ENCODE data around the gene MMP19.
"Not testable (repeated sequence)": the region's sequence is repeated elsewhere in the genome, so short reads cannot be mapped to it uniquely, and the experiment has no call there.

The MMP19 gene

DNA sequence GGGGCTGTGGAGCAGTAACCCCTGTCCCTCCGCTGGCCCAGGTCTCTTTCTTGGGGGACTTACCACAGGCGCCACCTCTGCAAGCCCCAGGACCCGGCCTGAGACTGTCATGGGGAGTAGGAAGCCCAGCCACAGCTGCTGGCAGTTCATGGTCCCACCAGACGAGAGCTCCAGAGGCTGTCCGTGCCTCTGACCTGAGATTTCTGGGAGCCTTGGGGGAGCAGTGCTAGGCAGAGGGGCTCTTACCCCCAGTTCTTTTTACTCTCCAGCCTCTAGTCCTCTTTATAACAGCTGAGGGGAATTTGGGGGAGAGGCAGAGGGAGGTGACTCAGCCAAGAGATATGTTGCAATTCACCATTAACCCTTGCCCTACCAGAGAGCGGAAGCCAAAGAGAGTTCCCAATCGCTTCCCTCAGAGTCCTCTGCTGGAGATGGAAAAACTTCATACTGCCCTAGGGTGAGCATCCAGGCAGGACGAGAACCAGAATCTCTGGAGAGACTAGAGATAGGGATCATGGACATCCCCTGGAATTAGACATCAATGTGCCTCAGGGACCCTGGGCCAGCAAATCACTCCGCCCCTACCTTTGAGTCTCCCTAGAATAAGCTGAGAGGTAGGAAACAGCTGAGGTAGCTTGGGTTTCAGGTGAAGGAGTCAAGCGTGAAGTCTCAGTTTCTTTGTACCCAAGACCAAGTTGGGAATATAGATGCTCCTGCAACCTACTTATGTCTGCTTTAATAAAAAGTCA lies at the start of gene MMP19:
Gene MMP19, minus strand, starts transcription at position 256 of the 749 bp plus-strand sequence. Its CDS starts 106 bp downstream, at position 150.
- peak; percentile 33 for DNase-seq

DNA sequence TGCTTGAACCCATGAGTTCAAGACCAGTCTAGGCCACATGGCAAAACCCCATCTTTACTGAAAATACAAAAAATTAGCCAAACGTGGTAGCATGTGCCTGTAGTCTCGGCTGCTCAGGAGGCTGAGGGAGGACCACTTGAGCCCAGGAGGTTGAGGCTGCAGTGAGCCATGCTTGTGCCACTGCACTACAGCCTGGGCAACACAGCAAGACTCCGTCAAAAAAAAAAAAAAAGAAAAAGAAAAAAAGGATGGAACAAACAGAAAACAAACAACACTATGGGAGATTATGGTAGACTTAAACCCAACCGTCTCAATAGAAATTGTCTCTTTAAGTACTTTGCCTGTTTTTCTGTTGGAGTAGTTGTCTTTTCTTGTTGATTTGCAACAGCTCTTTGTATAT lies 48.6 kb upstream of the MMP19 start:
- no peak for DNase-seq

DNA sequence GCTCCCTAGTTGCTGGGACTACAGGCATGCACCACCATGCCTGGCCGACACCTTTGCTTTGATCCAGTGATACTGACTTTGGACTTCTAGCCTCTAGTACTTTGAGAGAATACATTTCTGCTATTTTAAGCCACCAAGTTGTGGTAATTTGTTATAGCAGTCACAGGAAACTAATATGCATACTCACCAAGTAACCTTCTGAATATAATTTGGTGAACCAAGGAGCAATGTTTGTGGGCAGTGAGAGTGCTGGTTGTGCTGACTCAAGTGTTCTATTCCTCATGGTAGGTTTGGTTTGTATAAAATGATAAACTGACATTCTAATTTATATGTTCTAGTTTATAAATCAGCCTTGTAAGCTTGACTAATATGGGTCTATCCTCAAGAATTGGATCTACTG lies 42.4 kb upstream of the MMP19 start:
- no peak for DNase-seq

- DNase-seq, result no peak
Observed at GRCh38 chr12:55877824-55878223, 35.1 kb upstream of the MMP19 start.

- DNase-seq, result no peak
Observed at GRCh38 chr12:55875704-55876467, 33.1 kb upstream of the MMP19 start.

GRCh38 chr12:55874443-55874842 lies 31.7 kb upstream of the MMP19 start:
- peak; percentile 2 for DNase-seq

DNA sequence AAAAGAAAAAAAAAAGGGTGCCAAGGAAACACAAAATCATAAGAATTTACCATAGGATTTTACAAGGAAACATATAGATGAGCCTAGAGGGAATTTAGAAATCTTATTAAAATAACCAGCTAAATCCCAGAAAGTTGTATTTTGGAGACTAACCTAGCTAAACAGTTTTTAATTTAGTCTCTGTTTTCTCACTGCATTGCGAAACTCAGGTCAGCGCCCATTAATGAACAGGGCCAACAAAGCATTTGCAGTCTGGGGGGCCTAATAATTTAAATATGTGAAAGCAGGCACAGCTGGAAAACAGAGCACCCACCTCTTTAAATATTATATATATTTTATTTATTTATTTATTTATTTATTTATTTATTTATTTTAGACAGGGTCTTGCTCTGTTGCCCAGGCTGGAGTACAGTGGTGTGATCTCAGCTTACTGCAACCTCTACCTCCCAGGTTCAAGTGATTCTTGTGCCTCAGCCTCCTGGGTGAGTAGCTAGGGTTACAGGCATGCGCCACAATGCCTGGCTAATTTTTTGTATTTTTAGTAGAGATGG lies 23.8 kb upstream of the MMP19 start:
- not testable (repeated sequence) for DNase-seq

GRCh38 chr12:55865327-55865726 lies 22.6 kb upstream of the MMP19 start:
- DNase-seq, result no peak

DNA sequence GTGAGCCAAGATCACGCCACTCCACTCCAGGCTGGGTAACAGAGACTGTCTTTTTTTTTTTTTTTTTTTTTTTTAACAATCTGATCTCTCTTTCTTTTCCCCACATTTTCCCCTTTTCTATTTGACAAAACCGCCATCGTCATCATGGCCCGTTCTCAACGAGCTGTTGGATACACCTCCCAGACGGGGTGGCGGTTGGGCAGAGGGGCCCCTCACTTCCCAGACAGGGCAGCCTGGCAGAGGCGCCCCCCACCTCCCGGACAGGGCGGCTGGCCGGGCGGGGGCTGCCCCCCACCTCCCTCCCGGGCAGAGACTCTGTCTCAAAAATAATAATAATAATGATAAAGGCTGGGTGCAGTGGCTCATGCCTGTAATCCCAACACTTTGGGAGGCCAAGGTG lies 20.2 kb upstream of the MMP19 start:
- not testable (repeated sequence) for DNase-seq

GRCh38 chr12:55862286-55862685 lies 19.6 kb upstream of the MMP19 start:
- DNase-seq, result no peak

DNA sequence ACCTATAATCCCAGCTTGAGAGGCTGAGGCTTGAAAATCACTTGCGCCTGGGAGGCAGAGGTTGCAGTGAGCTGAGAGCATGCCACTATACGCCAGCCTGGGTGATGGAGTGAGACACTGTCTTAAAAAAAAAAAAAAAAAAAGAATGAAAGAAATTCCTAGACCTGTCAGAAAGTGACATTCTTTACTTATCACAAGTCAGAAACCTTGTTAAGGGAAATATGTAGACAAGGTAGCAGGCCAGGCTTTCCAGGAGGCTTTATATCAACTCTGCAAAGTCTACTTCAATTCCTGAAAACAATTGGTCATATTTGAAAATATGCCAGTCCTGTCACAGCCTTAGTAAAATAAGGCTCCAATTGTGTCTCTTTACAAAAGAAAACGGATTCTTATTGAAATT lies 19.1 kb upstream of the MMP19 start:
- no peak for DNase-seq

- no peak for DNase-seq
Observed at GRCh38 chr12:55861396-55861795, 18.7 kb upstream of the MMP19 start.

DNA sequence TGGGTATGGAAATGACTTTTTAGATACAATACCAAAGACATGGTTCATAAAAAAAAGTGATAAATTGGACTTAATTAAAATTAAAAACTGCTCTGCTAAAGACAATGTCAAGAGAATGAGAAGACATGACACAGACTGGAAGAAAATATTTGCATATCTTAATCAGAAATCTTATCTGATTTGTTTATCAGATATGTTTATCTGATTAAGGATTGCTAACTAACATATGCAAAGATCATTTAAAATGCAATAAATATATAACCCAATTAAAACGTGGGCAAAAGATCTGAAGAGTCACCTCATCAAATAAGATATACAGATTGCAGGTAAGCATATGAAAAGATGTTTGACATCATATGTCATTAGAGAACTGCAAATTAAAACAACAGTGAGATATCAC lies 10.0 kb upstream of the MMP19 start:
- no peak for DNase-seq

GRCh38 chr12:55850893-55851292 lies 8.2 kb upstream of the MMP19 start:
- no peak for DNase-seq

DNA sequence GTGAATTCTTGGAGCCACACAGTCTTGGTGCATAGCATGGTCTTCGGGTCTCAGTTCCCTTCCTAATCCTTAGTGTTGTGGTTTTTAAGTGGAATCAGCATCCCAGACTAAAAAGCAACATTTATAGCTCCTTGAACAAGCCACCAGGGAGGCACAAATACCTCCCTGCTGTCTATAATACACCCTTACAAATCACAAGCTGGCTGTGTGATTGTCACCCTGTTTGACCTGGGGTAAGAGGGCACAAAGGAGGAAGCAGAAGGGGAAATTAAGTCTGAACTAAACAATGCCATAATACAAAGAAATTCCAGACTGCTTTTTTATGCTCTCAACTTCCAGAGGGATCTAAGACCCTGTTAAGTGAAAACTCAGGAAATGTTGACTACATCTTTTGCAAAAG lies 7.7 kb upstream of the MMP19 start:
- DNase-seq, result no peak

- DNase-seq, result no peak
Observed at GRCh38 chr12:55849616-55850343, 7.0 kb upstream of the MMP19 start.

- peak; percentile 89 for DNase-seq
Observed at GRCh38 chr12:55847603-55848291, 5.0 kb upstream of the MMP19 start.

DNA sequence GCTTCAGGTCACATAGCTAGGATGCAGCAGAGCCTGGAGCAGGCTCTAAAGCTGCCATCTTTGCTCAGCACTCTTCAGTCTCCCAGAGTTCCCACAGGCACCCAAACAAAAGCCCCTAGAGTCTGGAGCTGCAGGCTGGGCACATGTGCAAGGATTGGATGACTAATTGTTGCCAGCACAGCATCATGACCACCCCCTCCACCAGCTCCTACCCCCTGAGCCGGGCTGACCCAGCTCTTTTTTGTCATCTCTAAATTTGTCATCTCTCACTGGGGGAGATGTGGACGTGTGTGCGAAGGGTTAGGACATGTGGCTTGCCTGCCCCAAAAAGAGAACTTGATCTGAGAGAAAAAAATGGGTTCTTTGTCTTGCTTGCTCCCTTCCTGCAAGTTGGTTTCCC lies 4.3 kb upstream of the MMP19 start:
- peak; percentile 19 for DNase-seq

DNA sequence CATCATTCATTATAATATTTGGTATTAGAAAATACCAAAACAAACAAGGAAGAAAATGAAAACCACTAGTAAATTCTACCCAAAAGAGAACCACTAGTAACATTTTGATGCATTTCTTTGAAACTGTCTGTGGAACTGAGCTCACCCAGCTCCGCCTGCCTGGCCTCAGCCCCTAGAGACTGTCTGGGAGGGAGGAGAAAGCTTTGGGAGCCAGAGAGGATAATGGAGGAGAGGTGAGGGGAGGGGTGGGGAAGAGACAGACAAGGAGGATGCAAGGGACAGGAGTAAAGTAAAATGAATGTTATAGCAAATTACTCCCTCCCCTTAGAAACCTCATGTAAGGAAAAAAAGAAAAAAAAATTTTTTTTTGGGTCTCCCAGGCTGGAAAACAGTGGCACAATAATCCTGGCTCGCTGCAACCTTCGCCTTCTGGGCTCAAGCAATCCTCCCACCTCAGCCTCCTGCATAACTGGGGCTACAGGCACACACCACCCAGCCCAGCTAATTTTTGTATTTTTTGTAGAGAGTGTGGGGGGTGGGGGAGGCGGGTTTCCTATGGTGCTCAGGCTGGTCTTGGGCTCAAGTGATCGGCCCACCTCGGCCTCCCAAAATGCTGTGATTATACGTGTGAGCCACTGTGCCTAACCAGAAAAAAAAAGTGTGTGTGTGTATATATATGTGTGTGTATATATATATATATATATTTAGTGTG lies 3.2 kb upstream of the MMP19 start:
- no peak for DNase-seq

- DNase-seq, result no peak
Observed at GRCh38 chr12:55845361-55845760, 2.6 kb upstream of the MMP19 start.

DNA sequence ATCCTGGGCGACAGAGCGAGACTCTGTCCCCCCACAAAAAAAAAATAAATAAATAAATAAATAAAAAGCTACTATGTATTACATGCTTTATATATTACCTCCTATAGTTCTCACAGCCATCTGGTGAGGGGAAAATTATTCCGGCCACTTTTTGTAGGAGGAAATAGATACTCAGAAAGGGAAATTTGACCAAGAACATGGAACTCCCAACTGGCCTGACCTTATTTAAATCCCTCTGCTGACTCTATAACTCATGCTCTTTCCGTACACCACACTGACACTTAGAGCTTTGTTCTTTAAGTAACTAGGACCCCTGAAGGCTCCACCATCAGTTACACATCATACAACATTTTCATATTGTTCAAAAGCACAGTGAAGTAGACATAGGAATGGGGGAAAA lies 2.2 kb upstream of the MMP19 start:
- DNase-seq, result no peak

DNA sequence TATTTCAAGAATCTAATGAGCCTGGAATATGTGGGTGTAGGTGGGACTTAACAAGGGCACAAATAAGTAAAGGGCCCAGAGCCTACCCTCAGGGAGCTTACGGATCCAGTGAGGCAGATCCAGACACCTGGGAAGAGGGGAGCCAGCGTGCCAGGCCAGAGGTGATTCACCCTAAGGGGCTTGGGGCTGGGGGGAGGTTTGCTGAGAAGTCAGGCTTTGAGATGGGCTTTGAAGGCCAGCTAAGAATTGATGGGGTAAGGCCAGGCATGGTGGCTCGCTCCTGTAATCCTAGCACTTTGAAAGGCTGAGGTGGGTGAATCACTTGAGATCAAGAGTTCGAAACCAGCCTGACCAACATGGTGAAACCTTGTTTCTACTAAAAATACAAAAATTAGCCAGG lies 695 bp upstream of the MMP19 start:
- DNase-seq, result no peak
